Non-pigmented ciliary epithelial cell (primary cell): ENCODE measurements around the gene BLM.
"Not testable (repeated sequence)": the region's sequence is repeated elsewhere in the genome, so short reads cannot be mapped to it uniquely, and the experiment has no call there.

ENCODE experiments used
- DNase-seq: peaks from one replicate; pipeline ENCODE4 v3.0.0-alpha.2; 2010; ENCODE audit warnings: low read depth

Gene BLM

GRCh38 chr15:90822204-90822955 lies 105.2 kb downstream of the BLM start:
- DNase-seq = no peak

DNA sequence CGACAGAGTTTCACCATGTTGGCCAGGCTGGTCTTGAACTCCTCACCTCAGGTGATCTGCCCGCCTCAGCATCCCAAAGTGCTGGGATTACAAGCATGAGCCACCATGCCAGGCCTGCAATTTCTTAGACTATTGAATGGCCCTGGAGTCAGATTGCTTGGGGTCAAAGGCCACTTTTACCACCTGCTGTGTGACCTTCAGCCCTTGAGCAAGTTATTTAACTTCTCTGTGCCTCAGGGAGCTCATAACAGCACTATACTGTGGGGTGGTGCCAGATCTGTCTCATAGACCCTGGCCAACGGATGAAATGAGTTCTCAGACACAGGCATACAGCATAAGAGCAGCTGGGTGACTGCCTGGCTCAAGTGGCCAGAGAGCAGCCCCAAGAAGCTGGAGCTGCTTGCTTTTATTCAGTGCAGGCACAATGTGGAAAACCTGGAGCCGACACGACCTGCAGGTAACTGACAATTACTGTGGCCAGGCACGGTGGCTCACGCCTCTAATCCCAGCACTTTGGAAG lies 106.4 kb downstream of the BLM start:
- no peak for DNase-seq

GRCh38 chr15:90825115-90825899 lies 108.2 kb downstream of the BLM start:
- not testable (repeated sequence) for DNase-seq

GRCh38 chr15:90826206-90826885 lies 109.2 kb downstream of the BLM start:
- DNase-seq = not testable (repeated sequence)

DNA sequence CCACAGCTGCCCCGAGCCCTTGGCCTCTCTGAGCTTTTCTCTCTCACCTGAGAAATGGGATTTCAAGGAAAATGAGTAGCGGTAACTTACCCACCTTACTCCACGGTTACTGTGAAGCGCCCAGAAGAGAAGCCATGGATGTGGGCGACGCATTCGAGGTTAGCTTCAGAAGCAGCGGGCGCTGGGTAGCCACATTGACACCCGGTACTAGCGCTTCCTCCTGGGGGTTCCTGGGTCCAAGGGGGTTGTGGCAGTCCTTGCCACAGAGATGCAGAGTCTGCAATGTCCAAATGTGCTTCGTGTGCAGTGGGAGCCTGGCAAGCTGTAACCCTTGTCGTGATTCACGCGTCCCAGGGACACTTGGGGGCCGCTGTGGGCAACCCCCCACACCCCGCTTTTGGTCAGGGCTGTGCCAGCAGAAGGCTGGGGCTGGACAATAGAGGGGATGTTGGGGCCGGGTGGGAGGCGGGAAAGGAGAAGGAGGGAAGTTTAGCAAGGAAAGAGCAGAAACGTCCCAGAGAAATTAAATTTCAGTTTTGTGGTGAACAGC lies 109.8 kb downstream of the BLM start:
- DNase-seq = no peak

DNA sequence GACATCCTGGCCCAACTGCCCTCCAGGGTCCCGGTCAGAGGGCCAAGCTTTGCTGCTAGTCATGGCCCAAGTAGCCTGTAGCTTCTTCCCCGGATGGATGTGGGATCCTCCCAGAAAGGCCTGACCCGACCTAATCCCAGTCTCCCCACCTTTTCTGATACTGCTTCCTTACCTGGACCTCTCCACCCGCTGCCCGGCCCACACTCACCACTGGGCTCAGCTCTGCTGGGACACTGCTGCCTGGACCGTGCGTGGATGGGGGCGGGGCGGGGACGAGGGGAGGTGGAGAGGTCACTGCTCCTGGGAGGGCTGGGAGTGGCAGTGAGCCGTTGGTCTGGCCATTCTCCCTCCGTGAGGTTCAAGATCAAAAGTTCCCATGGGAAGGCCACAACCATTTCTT lies 111.0 kb downstream of the BLM start:
- no peak for DNase-seq

DNA sequence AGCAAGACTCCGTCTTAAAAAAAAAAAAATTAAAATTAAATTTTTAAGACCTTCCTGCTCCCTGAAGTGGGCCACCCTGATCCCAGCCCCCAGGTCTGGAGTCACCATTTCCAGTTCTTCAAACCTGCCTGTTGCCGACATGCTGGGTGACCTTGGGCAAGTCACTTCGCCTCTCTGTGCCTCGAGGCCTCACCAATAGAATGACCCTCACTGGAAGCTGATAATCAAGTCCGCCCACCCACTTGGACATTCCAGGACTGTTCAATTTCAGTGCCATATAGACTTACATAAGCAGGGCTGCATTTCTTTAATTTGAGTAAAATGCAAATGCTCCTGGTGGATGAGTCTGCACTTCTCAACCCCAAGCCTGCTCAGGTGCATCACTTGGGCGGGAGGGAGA lies 112.0 kb downstream of the BLM start:
- no peak for DNase-seq

DNA sequence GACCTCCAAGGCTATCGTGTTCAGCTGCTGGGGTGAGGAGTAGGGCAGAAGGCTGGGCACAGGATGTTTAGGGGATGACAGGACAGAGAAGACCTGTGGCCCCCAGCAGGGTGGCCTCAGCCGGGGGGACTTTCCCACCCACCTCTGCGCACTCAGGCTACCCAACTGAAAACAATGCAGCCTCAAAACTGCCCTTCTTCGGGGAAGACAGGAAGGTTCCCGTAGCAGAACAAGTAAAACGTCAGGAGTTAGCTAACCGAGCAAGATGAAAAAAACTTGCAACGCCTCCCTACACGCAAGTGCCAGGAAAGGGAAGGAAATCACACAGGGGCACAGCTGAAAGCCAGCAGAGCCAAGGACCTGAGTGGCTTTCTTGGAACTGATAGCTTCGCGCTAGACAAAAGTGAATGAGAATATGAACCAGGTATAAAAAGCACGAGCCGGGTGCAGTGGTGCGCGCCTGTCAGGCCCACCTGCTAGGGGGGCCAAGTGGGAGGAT lies 112.8 kb downstream of the BLM start:
- no peak for DNase-seq

DNA sequence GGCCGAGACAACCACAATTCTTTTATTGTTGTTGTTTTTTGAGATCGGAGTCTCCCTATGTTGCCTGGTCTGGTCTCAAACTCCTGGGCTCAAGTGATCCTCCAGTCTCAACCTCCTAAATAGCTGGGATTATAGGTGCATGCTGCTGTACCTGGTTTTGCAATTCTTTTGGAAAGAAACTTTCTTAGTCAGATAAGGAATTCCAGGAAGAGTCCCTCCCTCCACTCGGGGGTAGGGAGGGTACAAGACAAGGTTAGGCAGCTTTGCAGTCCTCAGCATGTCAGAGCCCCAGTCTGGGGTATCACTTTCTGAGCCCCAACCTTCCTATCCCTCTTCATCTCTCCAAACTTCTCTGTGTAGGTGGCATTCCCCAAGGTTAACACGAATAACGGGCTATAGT lies 117.5 kb downstream of the BLM start:
- no peak for DNase-seq

- DNase-seq = peak; percentile 37
Measured at GRCh38 chr15:90836296-90836871, 119.2 kb downstream of the BLM start.

- no peak for DNase-seq
Measured at GRCh38 chr15:90837094-90837493, 119.9 kb downstream of the BLM start.

DNA sequence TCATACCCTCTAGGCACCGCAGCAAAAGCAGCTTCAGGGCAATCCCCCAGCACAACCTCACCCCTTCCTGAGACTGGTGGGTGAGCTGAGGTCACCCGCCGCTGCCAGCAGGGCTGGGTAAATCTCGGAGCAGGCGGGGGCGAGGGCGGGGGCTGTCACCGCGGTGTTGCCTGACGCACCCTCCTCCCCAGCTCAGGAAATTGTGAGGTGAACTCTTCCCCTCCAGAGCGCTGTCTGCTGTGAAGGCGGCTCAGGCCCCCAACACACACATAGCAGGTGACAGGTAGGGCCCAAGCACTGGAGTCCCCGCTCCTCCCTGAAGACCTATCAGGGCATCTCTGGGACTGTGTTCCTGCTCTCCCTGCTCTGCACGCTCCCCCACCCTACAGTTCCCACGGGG lies 121.0 kb downstream of the BLM start:
- no peak for DNase-seq

- DNase-seq = no peak
Measured at GRCh38 chr15:90838544-90838943, 121.4 kb downstream of the BLM start.

DNA sequence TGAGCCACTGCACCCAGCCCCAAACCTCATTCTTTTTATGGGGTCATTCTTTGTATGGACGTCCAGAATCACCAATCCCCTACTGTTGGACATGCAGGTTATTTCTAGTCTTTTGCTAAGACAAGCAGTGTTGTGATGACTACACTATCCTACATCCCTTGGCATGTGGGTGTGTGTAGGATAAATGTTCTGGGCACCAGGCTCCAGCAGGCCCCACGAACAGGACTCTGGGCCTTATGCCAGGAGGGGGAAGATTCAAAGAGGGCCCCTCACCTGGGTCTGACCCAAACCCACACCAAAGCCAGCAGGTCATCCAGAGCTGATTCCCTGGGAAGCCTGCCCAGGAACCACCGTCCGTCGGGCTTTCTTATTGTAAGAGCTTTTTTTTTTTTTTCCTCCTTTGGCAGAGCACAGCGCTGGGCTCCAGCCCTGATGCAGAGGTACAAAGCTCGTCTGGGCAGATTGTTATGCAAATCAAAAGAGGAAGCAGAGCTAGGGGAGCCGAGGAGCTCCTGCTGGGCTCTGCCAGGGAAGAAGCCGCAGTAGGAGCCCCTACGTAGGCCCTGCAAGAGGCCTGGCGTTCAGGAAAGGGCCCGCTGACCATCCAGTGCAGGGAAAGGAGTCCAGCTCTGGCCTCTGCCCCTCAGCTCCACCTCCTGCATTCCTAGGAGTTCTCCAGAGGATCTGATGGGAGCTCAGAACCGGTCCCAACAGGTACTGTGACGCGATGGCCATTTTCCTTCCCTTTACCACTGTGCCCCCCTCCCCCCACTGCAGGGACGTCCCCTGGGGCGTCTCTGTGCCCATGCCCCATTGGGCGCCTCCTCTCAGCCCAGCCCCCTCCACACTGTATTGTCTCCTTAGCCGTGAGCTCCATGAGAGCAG lies 122.3 kb downstream of the BLM start:
- no peak for DNase-seq

DNA sequence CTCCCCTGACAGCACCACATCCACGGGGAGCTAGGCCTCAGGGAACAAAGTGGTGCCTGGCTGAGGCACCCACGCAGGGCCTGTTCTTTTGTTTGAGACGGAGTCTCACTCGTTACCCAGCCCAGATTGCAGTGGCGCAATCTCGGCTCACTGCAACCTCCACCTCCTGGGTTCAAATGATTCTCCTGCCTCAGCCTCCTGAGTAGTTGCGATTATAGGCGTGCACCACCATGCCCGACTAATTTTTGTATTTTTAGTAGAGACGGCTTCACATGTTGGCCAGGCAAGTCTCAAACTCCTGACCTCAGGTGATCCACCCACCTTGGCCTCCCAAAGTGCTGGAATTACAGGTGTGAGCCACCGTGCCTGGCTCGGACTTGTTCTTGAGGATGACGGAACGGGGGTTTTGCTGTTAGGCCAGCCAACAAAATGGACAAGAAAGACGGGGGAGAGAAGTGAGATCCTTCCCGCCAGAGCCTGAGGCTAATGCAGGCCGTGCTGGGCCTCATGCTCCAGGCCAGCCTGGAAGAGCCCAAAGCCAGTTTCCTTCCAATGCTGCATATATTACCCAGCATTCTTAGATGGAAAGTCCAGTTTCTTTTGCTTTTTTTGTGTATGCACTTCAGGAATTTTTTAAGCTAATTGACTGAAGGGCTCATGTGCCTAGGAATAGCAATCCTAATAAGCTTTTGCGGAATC lies 123.2 kb downstream of the BLM start:
- no peak for DNase-seq

GRCh38 chr15:90840954-90841353 lies 123.8 kb downstream of the BLM start:
- DNase-seq = no peak

GRCh38 chr15:90844696-90845095 lies 127.5 kb downstream of the BLM start:
- DNase-seq = no peak

DNA sequence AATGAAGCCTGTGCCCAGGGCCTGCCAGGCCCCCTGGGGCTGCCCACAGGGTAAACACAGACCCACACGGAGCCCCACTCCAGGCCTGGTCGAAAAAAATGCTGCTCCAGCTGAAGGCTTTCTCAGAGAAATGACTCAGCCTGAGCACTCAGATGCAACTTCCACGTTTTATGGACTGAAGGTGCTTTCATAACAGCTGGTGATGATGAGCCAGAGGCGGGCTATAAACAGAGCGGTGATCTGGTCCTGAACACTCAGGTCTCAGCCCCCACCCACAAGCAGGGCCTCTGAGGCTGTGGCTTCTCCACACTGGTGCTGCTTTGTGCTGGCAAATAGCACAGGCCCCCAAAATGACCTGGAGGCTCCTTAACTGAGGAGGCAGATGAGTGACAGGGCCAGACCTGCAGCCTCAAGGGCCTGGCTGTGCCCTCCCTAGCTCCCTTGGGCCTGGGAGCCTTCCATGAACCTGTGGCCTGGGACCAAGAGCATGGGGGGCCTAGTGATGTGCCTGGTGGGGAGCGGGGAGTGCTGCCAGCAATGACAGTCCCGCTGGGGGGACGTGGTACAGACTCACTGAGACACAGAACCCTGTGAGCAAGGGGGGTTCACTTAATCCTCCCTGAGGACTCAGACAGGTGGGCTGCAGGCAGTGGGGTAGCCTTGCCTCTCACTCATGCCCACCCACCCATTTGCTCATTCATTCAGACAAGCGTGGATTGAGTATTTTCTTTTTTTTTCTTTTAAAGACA lies 128.2 kb downstream of the BLM start:
- DNase-seq = peak; percentile 67

DNA sequence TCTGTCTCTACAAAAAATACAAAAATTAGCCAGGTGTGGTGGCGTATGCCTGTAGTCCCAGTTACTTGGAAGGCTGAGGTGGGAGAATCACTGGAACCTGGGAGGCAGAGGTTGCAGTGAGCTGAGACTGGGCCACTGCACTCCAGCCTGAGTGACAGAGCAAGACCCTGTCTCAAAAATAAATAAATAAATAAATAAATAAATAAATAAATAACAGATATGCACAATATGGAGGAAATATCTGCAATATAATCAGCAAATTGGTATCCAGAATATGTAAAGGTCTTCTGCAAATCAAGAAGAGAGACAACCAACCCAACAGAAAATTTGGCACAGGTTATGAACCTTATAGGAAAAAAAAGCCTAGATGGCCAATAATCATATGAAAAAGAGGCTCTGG lies 132.3 kb downstream of the BLM start:
- DNase-seq = not testable (repeated sequence)
